HG02973 (cell line): ENCODE results near the gene ZFHX3.
A peak's percentile ranks its signal among the peaks of the same experiment; 100 is the strongest.

Source experiments
- ATAC-seq: cut with Tn5 transposase; IDR thresholded peaks from one replicate; pipeline ENCODE4 v1.9.1; 2021; ENCODE audit warnings: moderate library complexity; ENCODE audit not compliant: unreplicated experiment

ZFHX3 gene

DNA sequence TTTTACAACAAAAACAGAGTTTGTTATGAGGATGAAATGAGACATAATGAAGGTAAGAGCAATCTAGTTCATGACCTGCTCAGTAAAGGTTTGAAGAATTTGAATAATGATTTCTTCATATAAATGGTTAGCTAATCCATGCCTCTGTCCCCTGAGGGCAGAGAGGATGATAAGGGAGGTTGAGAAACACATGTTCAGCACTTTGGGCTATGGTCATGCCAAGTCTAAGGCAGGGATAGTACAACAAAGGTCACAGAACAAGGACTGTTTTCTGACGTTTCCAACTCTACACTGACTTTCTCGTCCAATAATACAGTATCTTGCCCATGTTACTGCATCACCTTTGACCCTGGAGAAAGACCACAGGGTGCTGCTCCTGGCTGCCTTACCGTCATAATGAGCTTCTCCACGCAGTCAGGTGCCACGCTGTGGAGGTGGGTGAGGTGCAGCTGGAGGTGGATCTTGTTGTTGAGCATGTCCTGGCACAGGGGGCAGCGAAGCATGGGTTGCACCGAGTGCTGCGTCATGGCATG is 236.7 kb downstream of the ZFHX3 start:
- ATAC-seq = no peak

DNA sequence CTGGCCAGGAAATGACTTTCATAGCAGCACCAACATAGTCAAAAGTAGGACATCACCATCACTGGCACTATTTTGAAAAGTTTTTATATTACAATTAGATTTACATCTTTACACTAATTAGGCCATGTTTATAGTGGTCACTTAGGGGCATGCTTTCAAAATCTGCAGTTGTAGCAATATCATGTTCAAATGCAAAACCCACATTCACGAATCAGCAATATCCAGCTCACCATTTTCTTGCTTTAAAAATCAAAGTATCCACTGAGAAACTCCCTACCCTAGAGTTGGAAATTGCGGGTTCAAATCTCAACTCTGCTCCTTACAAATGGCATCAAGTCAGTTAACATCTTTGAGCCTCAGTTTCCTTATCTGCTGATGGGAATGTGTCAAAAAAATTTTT is 237.4 kb downstream of the ZFHX3 start:
- ATAC-seq = no peak

DNA sequence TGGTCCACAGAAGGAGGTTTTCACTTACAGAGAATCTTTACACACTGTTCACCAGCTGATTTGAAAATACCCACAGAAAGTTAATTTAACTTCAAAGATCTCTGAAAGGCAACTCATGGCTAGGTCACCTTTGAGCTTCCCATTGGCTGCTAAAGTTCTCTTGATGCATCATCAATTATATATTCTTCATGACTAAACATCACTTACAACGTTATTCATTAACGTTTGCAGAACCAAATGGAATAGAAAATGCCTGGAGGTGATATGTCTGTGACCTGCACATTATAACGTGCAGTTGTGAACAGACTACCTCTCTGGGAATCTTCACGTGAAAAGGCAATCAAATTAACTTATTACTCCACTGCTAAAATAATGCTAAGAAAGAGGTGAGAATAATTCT is 238.5 kb downstream of the ZFHX3 start:
- ATAC-seq = no peak

DNA sequence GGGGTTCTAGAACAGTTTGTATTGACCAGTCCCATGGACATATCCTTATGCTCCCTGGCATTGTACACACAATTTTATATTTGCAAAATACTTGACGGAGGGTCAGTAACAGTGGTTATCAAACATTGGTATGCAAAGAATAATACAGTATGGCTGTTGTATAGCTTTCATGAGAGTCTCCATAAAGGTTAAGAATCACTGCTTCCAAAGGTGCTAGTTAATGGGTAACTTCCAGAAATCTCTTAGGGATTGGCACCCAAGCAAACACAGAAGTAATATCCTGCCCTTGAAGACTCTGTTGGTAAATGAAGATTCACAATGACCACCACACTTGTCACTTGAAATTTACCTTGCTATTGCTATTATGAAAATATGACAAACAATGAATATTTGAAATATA is 239.2 kb downstream of the ZFHX3 start:
- ATAC-seq = no peak

DNA sequence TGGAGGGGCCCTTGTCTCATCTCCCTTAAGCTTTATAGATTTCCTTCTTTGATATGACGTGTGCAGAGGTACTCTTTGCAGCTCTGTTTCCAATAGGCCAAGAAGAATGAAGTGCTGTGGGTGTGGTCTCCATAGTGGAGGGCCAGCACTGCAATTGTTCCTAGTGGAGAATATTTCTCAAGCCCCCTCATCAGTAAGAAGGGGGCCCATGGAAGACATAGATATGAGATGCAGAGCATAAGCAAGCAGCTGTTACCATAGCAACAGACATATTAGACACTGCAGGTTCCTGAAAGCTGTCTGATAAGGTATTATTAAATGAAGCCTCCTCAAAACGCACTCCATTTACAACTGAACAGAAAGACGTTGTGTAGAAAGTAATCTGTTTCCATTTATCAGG is 240.7 kb downstream of the ZFHX3 start:
- ATAC-seq = no peak

DNA sequence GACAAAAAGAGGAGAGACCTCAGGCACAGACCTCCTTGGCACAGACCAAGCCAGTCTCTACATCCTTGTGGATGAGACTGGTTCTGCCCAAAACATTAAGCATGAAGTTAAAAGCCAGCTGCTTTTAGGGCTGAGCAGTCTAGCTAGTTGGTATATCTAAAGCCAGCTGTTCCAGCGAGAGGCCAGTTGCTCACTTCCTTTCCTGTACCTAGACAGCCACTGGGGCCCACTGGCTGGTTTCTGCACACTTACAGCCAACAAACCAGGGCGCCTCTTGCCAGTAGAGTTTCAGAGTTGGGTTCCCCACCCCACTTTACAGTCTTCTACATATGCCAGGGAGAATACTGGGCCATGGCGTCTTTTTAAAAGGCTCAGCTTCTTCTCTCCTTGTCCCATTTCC is 242.4 kb downstream of the ZFHX3 start:
- no peak for ATAC-seq

DNA sequence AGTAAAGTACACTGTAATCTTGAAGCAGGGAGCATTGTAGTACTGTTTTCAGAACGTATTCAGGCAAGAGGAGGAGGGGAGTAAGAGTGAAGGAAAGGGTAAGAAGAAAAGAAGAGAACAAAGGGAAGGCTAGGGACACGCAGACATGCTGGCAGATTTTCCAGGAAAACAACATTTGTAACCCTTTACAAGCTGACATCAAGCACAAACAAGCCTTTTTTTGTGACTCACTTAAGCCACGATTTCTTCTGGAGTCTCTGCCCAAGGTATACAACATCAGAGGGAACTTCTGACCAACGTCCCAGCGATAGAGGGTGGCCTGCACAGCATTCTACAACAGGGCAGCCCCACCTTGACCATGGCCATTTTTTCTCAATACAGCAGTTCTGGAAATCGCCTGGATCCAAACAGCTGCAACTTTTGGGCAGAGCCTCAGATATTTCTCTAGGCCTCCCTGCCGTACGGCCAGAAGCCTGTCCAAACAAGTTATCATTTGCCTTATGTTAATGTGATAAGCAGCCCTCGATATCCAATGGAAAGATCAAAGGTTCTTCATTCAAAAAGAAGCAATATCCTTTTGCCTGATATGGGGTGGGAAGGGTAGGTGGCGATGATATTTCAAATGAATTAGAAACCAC is 247.3 kb downstream of the ZFHX3 start:
- no peak for ATAC-seq

DNA sequence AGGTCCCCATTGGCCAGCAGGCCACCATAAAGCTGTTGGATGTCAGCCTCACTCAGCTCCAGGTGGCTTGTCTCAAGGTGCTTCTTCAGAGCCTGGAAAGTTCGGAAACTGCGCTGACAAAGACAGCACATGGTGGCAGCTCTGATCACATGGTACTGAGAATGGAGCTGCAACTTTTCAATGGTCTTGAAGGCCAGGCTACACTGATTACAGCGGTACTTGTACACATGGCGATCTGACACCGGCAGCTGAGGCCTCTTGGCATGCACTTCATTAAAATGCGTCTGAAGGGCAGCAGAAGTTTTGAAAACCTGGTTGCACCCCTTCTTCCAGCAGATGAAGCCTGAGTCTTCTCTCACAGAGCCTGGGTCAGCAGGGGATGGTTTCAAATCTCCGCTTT is 249.7 kb downstream of the ZFHX3 start:
- ATAC-seq = no peak

DNA sequence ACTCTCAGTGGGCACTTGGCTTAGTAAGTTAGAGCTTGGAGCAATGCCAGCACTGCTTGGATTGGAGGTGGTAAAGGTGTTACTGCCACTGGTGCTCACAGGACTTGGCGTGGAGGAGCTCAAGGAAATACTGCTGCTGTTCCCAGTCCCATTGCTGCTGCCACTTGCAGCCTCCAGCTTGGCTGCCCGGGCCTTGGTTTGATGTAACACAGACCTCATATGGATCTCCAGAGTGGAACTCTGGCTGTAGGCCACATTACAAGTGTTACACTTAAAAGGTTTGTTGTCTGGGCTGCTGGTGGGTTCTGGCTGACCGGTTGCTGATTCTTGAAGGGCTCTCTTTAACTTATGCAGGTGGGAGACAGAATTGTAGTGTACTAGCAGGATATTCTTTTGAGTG is 250.3 kb downstream of the ZFHX3 start:
- ATAC-seq = no peak

DNA sequence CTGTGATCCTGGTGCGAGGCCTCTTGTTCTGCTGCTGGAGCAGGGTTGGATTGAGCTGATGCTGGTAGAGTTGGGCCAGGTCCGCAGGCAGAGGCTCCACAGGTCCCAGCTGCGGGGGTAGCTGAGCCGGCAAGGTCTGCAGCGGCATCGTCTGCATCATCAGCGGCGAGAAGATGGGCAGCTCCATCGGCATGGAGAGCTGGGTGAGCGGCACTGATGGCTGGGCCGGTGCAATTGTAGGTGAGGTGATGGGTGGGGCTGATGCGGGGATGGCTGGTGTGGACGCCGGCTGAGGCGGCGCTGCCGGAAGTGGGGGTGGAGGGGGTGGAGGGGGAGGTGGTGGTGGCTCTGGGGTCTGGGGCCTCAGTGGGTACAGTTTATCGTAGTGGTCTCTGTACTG is 251.7 kb downstream of the ZFHX3 start:
- ATAC-seq = no peak

DNA sequence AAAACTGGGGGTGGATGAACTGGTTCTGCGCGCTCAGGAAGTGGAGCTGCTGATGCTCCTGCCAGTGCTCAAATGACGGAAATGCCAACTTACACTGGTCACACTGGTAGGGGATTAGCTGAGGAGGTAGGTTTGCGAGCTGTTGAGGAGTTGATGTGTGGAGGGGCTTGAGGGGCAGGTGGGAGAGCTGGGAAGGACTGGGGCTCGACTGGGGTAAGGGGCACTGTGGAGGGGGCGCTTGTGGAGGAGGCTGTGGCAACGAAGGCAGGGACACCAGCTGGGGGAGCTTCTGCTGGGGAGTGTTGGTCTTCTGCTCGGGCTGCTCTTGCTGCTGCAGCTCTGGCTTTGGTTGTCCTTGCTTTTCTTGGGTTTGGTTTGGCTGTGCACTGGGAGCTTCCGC is 252.9 kb downstream of the ZFHX3 start:
- no peak for ATAC-seq

DNA sequence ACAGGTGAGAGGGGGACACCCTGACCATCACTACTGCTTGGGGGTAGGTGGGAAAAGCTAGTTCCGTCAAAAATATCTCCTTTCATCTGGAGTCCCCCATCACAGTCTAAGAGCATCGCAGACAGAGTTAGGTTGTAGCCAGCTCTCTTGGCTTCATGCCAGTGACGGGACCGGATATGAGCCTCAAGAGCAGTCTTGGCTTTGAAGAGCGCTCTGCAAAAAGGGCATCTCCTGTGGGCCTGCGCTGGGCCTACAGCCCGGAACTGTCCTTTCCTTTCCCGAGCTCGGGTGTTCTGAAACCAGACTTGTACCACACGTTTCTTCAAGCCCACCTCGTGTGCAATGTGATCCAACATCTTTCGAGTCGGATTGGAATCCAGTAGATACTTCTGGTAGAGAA is 253.6 kb downstream of the ZFHX3 start:
- no peak for ATAC-seq

DNA sequence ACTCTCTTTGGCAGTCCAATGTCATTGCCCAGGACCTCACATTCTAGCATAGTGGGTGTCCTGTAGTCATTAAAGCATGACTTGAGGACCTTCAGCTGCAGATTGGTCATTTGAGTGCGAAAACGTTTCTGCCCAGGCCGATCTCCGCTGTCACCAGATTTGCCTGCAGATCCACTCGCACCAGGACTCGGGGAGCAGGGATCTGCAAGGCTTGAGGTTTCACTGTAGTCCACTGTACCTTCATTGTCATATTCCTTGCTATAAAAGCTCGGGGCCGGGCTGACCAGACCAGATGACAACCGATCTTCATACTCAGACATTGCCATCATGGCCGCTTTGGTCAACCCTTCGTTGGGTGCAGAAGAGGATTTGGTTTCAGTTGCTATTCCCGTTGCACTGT is 254.2 kb downstream of the ZFHX3 start:
- no peak for ATAC-seq

DNA sequence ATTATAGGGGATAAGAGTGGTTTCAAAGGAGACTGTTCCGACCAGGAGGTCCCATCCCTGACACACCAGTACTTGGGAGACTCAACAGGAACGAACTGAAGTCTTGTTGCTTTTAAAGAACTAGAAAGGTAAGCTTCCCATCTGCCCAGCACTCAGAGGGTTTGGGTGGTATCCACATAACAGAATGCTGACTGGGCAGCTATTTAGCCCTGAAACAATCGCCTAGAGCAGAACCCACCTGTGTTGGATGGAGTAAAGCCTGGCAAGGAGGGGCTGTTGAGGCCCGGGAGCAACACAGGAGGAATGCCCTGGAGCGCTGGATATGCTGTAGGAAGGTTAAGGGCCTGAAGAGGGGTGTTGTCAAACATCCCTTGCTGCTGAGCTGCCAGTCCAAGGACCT is 254.9 kb downstream of the ZFHX3 start:
- ATAC-seq = no peak

DNA sequence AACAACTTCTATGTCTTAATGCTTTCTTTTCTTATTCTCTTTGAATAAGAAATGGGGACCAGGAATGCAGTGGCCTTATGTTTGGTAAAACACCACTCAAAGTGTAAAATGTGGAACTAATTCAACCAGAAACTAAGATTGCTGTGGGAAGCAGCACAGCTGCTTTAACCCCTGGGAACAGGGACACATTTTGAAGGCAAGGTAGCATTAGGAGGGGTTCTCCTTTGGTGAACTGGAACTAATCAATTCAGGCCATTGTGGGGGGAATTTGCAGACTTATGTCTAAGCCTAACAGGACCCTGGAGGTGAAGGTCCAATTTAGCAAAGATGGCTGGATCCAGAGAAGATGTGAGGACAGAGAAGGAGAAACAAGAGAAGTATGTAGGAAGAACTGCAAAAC is 256.1 kb downstream of the ZFHX3 start:
- no peak for ATAC-seq

DNA sequence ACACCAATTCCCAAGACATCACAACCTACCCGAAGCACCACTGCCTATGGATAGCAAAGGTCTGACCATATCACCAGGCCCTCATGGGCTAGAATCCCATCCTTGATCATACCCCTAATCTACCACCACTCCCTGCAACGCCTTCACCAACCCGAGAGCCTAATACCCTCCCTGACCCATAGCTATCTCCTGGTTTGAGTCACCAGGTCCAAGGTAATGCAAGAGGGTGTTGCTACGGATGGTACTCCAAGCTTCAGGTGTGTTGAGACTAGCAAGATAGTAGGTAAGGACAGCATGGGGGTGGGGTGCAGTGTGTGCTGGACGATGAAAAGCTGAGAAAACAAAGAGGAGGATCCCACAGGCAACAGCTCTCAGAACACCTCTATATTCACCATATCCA is 258.0 kb downstream of the ZFHX3 start:
- no peak for ATAC-seq

DNA sequence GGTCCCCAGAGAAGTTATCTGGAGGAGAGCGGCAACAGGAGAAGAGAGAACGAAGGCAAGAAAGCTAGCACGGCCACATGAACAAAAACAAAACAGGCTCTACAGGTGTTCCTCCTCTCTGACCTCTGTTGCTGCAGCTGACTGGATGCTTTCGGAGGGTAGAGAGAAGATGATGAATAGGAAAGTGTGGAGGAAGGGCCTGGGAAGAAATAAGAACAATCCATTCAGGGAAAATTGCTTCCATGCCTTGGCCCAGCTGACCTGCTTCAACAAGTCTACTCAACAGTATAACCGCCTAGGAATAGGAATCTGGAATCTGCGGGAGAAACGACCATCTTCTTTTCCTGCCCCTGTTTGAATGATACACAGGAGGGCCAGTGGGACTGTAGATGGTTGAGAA is 258.5 kb downstream of the ZFHX3 start:
- ATAC-seq = no peak

DNA sequence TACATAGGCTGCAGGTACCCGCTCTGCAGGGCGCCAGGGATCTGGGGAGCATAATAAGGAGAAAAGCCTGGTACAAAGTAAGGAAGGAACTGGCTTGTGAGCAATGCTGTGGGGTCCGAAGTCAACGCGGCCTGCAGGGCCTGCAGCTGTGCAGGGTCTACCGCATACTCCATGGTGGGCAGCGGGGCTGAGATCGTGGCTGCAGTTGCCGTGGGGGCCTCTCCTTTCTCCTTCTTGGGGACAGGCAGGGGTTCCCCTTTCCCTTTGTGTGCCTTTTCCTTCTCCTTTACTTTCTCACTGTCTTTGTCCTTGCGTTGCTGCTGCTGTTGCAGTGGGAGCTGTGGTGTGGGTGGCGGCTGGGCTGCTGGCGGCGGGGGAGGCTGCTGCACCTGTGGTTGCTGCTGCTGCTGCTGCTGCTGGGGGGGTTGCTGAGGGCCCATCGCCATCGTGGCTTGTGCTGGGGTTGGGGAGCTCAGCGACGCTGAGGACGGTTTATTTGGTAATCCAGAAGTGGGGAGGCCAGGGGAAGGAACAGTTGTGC is 259.6 kb downstream of the ZFHX3 start:
- ATAC-seq = no peak

DNA sequence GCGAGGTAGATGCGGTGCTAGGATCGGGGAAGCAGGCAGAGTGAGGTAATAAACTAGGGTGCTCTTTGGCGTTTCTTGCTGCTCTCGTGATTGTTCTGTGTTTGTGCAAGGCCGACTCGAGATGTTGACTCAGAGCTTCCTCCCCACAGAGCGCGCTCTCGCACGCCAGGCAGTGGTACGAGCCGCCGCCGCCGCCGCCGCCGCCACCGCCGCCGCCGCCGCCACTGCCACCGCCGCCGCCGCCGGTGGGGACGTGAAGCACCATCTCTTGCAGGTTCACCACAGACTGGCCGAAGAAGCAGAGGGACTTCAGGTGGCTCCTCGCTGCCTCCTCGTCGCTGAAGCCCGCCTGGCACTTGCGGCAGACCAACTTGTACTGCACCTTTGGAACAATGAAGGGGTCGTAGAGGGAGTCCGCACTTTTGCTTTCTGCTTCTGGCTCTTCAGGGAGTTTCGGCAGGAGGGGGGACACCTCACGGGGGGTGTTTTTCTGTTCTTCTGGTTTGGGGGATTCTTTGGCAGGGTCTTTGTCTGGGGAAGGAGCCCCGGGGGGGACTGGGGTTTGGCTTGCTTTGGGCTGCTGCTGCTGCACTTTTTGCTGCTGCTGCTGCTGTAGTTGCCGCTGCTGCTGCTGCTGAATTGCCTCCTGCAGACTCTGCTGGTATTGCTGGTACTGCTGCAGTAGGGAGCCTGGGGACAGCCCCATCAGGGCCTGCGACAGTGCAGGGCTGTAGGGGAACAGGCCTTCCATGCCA is 260.2 kb downstream of the ZFHX3 start:
- ATAC-seq = peak; percentile 90

DNA sequence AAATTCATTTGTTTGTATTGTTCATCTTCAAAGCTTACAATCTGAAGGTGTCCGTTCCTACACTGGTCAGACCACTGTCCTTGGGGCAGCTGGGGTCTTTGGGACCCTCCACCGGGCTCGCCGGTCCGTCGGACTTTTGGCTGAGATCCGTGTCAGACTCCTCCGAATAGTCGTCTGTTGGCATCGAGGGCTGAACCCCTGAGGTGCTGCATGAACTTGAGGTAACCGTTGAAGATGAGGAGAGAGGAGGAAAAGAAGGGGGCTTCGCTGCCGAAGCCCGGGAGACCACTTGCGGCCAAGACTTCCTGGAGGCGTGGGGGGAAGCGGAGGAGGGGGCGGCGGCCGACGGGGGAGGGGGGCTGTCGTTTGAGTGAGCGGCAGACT is 260.8 kb downstream of the ZFHX3 start:
- ATAC-seq = no peak

DNA sequence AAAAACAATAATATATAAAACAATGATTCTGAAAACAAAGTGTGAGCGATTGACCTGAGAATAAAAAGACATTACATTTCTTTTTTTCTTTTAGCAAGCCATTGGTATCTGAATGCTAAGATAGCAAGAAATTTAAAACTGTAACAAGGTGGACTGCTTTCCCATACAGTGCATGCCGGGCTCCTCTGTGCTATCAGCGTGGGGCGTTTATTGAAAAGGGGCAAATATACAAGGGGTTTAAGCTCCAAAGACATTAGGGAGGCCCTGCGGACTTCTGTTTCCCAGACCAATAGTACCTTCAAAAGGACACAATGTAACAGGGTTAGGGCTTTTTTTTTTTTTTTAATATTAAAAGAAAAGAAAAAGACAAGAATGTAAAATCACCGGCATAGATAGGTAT is 261.3 kb downstream of the ZFHX3 start:
- no peak for ATAC-seq

DNA sequence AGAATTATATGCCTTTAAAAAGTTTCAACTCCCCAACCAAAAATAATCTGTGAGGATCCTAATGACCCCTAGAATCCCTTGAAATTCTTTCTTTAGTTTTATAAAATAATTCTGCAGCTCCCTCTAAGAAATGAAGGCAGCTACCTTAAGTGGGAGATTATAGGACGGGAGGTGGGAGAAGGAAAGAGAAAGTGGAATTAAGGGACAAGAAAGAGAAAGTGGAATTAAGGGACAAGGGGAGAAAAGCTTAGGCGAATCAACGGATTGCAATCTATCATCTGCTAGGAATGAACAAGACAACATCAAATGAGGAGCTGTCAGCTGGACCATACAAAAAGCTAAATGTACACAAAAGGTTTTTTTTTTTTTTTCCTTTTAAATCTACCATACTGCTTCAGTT is 262.0 kb downstream of the ZFHX3 start:
- ATAC-seq = no peak
